NCI-H1930 (cell line): ENCODE results near the gene RALGPS1.
"Not testable (repeated sequence)": the region's sequence is repeated elsewhere in the genome, so short reads cannot be mapped to it uniquely, and the experiment has no call there.

Experiments
- DNase-seq, 2 experiments: peaks; one replicate each; lab custom pipeline; 2025; lab: John Stamatoyannopoulos, UW

Gene RALGPS1

GRCh38 chr9:127159949-127160610 lies 245.5 kb downstream of the RALGPS1 start:
- no peak for DNase-seq

GRCh38 chr9:127161081-127161624 lies 246.6 kb downstream of the RALGPS1 start:
- DNase-seq = no peak

GRCh38 chr9:127162046-127162863 lies 247.7 kb downstream of the RALGPS1 start:
- no peak for DNase-seq

GRCh38 chr9:127162864-127163365 lies 248.3 kb downstream of the RALGPS1 start:
- DNase-seq = no peak

GRCh38 chr9:127163409-127163808 lies 248.8 kb downstream of the RALGPS1 start:
- no peak for DNase-seq

- no peak for DNase-seq
These were observed 250.5 kb downstream of the RALGPS1 start for GRCh38 chr9:127165116-127165515.

GRCh38 chr9:127166111-127166510 lies 251.5 kb downstream of the RALGPS1 start:
- DNase-seq = no peak

GRCh38 chr9:127166651-127167524 lies 252.3 kb downstream of the RALGPS1 start:
- DNase-seq = no peak

- DNase-seq = no peak
These were observed 253.2 kb downstream of the RALGPS1 start for GRCh38 chr9:127167560-127168326.

- no peak for DNase-seq
These were observed 254.4 kb downstream of the RALGPS1 start for GRCh38 chr9:127168756-127169574.

- no peak for DNase-seq
These were observed 254.9 kb downstream of the RALGPS1 start for GRCh38 chr9:127169575-127169883.

- DNase-seq = no peak
These were observed 255.5 kb downstream of the RALGPS1 start for GRCh38 chr9:127170103-127170502.

GRCh38 chr9:127170652-127171051 lies 256.1 kb downstream of the RALGPS1 start:
- no peak for DNase-seq

- not testable (repeated sequence) for DNase-seq
These were observed 256.8 kb downstream of the RALGPS1 start for GRCh38 chr9:127171348-127171747.

- no peak for DNase-seq
These were observed 257.6 kb downstream of the RALGPS1 start for GRCh38 chr9:127172066-127172707.

- DNase-seq = no peak
These were observed 258.5 kb downstream of the RALGPS1 start for GRCh38 chr9:127173063-127173462.

GRCh38 chr9:127174386-127175318 lies 260.1 kb downstream of the RALGPS1 start:
- no peak for DNase-seq

- DNase-seq = no peak
These were observed 260.7 kb downstream of the RALGPS1 start for GRCh38 chr9:127175319-127175715.

- no peak for DNase-seq
These were observed 261.2 kb downstream of the RALGPS1 start for GRCh38 chr9:127175764-127176163.
